Colonic mucosa (tissue), 4 donors: ENCODE measurements around the gene MCC. TPM values are rescaled to one million over a fixed set of nuclear protein-coding genes. Genes with fewer than 3 reads are reported as not detected.
A peak's percentile ranks its signal among the peaks of the same experiment; 100 is the strongest.

Source experiments
- DNase-seq: peaks from one replicate; pipeline ENCODE4 v3.0.0-alpha.2; 2020
- H3K27ac ChIP-seq: fragments of 200-600 bp; one replicate; pipeline ENCODE4 v1.8.0; 2021
- H3K27me3 ChIP-seq: fragments of 200-600 bp; one replicate; pipeline ENCODE4 v1.8.0; 2021
- H3K36me3 ChIP-seq: fragments of 200-600 bp; one replicate; pipeline ENCODE4 v1.8.0; 2021
- H3K4me1 ChIP-seq: fragments of 200-600 bp; one replicate; pipeline ENCODE4 v1.8.0; 2021; ENCODE audit warnings: mild to moderate bottlenecking
- H3K4me3 ChIP-seq: fragments of 200-600 bp; one replicate; pipeline ENCODE4 v1.8.0; 2021
- H3K9ac ChIP-seq, 2 donors: one replicate each; pipeline ENCODE4 v1.7.0; 2013; ENCODE audit warnings: control low read depth in 2 of 2, low read depth in 2 of 2, low read length in 2 of 2
- H3K9me3 ChIP-seq: fragments of 200-600 bp; one replicate; pipeline ENCODE4 v1.8.0; 2021
- intact Hi-C: fragments of 100-400 bp; cut with DNase I; formaldehyde crosslinking; loops from one replicate; pipeline ENCODE4 v1.14.1; 2022
- total RNA-seq, 2 donors: library from RNA; stranded (reverse); fragmentation: NEBNext Ultra II Directional in 1 of 2; extraction: Animal tissue kit (Norgen Biotek cat#: 25700) in 1 of 2; gene quantifications; one replicate each; pipeline ENCODE4 v1.2.1, GENCODE V29; 2021
- TF ChIP-seq, protein P1 (sequence below): fragments of 200-600 bp; IDR thresholded peaks from one replicate; pipeline ENCODE4 v1.8.0; 2022; ENCODE audit warnings: antibody characterized with exemption, mild to moderate bottlenecking
- donor health status: healthy.
- donor health status: DM: no; HTN: no; CAD: no.
- donor health status: DM: no; HTN: no; CAD: no.

Gene MCC
- total RNA-seq, 2 donors from 2014 or later = 1.9 to 3.1 TPM

GRCh38 chr5:113119246-113119924 is 368.9 kb downstream of the MCC start:
- TF ChIP-seq, protein P1, sequence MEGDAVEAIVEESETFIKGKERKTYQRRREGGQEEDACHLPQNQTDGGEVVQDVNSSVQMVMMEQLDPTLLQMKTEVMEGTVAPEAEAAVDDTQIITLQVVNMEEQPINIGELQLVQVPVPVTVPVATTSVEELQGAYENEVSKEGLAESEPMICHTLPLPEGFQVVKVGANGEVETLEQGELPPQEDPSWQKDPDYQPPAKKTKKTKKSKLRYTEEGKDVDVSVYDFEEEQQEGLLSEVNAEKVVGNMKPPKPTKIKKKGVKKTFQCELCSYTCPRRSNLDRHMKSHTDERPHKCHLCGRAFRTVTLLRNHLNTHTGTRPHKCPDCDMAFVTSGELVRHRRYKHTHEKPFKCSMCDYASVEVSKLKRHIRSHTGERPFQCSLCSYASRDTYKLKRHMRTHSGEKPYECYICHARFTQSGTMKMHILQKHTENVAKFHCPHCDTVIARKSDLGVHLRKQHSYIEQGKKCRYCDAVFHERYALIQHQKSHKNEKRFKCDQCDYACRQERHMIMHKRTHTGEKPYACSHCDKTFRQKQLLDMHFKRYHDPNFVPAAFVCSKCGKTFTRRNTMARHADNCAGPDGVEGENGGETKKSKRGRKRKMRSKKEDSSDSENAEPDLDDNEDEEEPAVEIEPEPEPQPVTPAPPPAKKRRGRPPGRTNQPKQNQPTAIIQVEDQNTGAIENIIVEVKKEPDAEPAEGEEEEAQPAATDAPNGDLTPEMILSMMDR = no peak
- intact Hi-C loops = no loop called here
- no peak overlapping the region for H3K27ac ChIP-seq

GRCh38 chr5:113118765-113119164 is 369.5 kb downstream of the MCC start:
- no peak overlapping the region for H3K4me3 ChIP-seq
- no peaks in the 10 kb centered on the region for H3K9me3 ChIP-seq
- intact Hi-C loops = no loop called here
- no peaks in the 10 kb centered on the region for H3K4me1 ChIP-seq
- H3K36me3 ChIP-seq = no peaks in the 10 kb centered on the region
- H3K9ac ChIP-seq = no peak overlapping the region
- TF ChIP-seq, protein P1 = no peak
- H3K27ac ChIP-seq = no peak overlapping the region
- no peaks in the 10 kb centered on the region for H3K27me3 ChIP-seq
- DNase-seq = no peak

More at GRCh38 chr5:113119246-113119924, 368.9 kb downstream of the MCC start:
- Histone ChIP-seq H3K4me1 (no peaks in the 10 kb centered on the region), H3K9ac (no peak overlapping the region), H3K27me3 (no peaks in the 10 kb centered on the region), H3K4me3 (no peak overlapping the region), H3K36me3 (no peaks in the 10 kb centered on the region), H3K9me3 (no peaks in the 10 kb centered on the region)
- peak; percentile 40 for DNase-seq

DNA sequence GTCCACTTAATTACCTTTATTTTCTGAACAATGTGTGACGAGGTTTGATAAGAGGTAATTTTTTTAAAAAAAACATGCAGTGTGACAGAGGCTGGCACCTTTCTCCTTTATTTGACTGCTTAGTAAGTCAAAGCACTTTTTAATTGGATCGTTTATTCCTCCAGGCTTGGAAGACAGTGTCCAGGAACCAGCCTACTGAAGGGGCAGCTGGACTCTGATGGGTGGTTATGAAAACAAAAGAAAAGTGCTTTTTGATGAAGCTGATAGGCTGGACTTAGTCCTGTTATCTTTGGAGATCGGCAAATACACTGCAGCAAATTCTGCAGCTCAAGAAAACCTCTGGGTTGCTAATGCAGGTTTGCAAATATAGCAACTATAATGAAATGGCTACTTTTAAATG is 370.0 kb downstream of the MCC start:
- H3K27ac ChIP-seq = no peak overlapping the region
- intact Hi-C loops = no loop called here
- TF ChIP-seq, protein P1 = no peak
- H3K4me1 ChIP-seq = no peaks in the 10 kb centered on the region
- no peak overlapping the region for H3K9ac ChIP-seq
- no peaks in the 10 kb centered on the region for H3K9me3 ChIP-seq
- no peaks in the 10 kb centered on the region for H3K36me3 ChIP-seq
- no peak overlapping the region for H3K4me3 ChIP-seq
- H3K27me3 ChIP-seq = no peaks in the 10 kb centered on the region
- no peak for DNase-seq

DNA sequence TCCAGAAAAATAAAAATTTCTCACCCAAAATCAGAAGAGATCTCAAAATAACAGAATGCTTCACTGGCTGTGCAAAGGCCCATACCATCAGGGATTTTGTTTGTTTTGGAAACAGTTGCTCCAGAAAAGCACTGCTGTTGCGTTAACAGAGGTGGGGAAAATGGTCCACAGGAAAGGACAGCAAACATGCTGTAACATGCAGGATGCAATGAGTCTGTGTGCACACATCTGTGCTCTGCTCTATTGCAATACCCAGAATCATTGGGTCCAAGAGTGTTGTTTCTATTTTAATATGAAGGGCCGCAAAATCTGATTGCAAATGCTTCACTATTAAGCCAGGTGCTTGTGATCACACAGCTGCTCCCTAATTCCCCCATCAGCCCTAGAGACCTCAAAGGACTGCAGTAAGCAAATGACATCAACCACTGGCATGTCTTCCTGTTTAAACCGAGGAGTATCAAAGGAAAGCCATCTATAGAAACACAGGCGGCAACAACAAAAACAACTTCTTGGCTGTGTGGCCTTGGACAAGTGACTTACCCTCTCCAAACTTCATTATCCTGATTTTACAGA is 370.6 kb downstream of the MCC start:
- H3K27me3 ChIP-seq = no peaks in the 10 kb centered on the region
- H3K4me3 ChIP-seq = no peak overlapping the region
- TF ChIP-seq, protein P1 = no peak
- H3K36me3 ChIP-seq = no peaks in the 10 kb centered on the region
- no peak overlapping the region for H3K9ac ChIP-seq
- H3K27ac ChIP-seq = no peak overlapping the region
- intact Hi-C loops = no loop called here
- DNase-seq = no peak
- no peaks in the 10 kb centered on the region for H3K4me1 ChIP-seq
- H3K9me3 ChIP-seq = no peaks in the 10 kb centered on the region

GRCh38 chr5:113115956-113116355 is 372.3 kb downstream of the MCC start:
- no peak overlapping the region for H3K9ac ChIP-seq
- no peak overlapping the region for H3K4me3 ChIP-seq
- H3K27ac ChIP-seq = no peak overlapping the region
- H3K4me1 ChIP-seq = no peaks in the 10 kb centered on the region
- H3K9me3 ChIP-seq = no peaks in the 10 kb centered on the region
- TF ChIP-seq, protein P1 = no peak
- intact Hi-C loops = no loop called here
- no peak for DNase-seq
- no peaks in the 10 kb centered on the region for H3K27me3 ChIP-seq
- H3K36me3 ChIP-seq = no peaks in the 10 kb centered on the region
